Skeletal muscle tissue (tissue), 4 donors: ENCODE results near the gene CSTF3. TPM values are rescaled to one million over a fixed set of nuclear protein-coding genes. Genes with fewer than 3 reads are reported as not detected.
"Not testable (repeated sequence)": the region's sequence is repeated elsewhere in the genome, so short reads cannot be mapped to it uniquely, and the experiment has no call there.

Source experiments
- H3K27ac ChIP-seq: one replicate; pipeline ENCODE4 v1.7.0; 2013; ENCODE audit warnings: mild to moderate bottlenecking, low read depth, low read length, inconsistent platforms
- H3K27me3 ChIP-seq, 3 donors: one replicate each; pipeline ENCODE4 v1.7.0; 2013; ENCODE audit warnings: low read length in 3 of 3; ENCODE audit not compliant: control insufficient read depth in 3 of 3, insufficient read depth in 3 of 3
- H3K36me3 ChIP-seq, 3 donors: one replicate each; pipeline ENCODE4 v1.7.0; 2013; ENCODE audit warnings: low read length in 3 of 3; ENCODE audit not compliant: control insufficient read depth in 3 of 3, insufficient read depth in 3 of 3
- H3K4me1 ChIP-seq, 3 donors: one replicate each; pipeline ENCODE4 v1.7.0; 2013; ENCODE audit warnings: low read length in 3 of 3, mild to moderate bottlenecking in 3 of 3; ENCODE audit not compliant: control insufficient read depth in 3 of 3, insufficient read depth in 3 of 3
- H3K4me3 ChIP-seq, 3 donors: one replicate each; pipeline ENCODE4 v1.7.0; 2013; ENCODE audit warnings: low read length in 3 of 3
- H3K9ac ChIP-seq, 3 donors: one replicate each; pipeline ENCODE4 v1.7.0; 2013; ENCODE audit warnings: low read length in 3 of 3, mild to moderate bottlenecking in 3 of 3, moderate library complexity in 2 of 3, low read depth in 1 of 3
- H3K9me3 ChIP-seq, 3 donors: one replicate each; pipeline ENCODE4 v1.7.0; 2013; ENCODE audit warnings: low read length in 3 of 3; ENCODE audit not compliant: control insufficient read depth in 3 of 3
- total RNA-seq: library from RNA; depleted of rRNA; stranded (reverse); fragments of >200 nt; gene quantifications from one replicate; pipeline ENCODE4 v1.2.3, GENCODE V29; 2014
- donor health status: Osteomylitis.

Gene CSTF3
- total RNA-seq, 1 donor from 2014 or later, result 50.6 TPM

DNA sequence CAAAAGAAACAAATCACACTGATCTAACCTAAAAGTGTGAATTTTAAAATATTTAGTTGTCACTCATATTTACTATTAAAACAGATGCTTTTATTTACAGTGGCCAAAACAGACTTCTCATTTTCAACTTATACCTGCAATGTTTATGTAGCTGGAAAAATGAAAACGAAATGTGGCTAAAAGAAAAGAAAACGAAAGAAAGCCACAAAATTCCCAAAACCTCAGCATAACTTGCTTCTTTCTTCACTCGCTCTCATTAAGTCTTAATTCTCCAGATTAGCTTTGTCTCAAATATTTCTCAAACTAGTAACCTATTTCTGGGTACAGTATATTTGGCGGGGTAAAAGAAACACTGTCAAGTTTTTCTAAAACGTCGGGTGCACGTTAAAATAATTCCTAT is 693 bp downstream of the CSTF3 start:
- Histone ChIP-seq H3K27me3 (no peaks in the 10 kb centered on the region), H3K4me1 (peaks cover 5 to 27% (median 26%) of the 10 kb centered on the region in 3 donors), H3K27ac (peak overlapping the region; percentile 86)

DNA sequence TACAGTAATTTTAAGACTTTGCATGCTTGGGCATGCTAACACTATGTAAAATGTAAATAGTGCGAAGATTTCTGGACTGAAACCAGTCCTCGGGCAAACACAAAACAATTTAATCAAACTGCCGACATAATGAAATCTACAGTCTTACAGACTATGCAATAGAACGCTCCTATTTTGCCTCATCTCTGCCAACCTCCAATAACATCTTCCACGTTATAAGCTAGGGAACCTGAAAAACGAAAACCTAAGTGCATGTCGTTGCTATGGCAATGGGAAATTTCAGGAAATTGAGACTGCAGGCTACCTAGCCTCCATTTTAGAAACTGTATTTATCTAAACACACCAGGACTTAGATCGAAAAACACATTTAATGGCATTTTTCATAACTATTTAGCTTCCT is 1.1 kb downstream of the CSTF3 start:
- H3K27me3 ChIP-seq, result no peaks in the 10 kb centered on the region
- H3K9me3 ChIP-seq, result no peaks in the 10 kb centered on the region
- H3K9ac ChIP-seq, result peak overlapping the region; percentile 87 to 96 (median 88)
- no peak overlapping the region for H3K27ac ChIP-seq
- peaks cover 5 to 27% (median 26%) of the 10 kb centered on the region in 3 donors for H3K4me1 ChIP-seq
- peak overlapping the region; percentile 92 to 94 (median 92) for H3K4me3 ChIP-seq
- no peaks in the 10 kb centered on the region for H3K36me3 ChIP-seq

More for the DNA sequence above, 693 bp downstream of the CSTF3 start:
- H3K9ac ChIP-seq, result peak overlapping the region; percentile 87 to 96 (median 88)
- peak overlapping the region; percentile 92 to 94 (median 92) for H3K4me3 ChIP-seq
- H3K9me3 ChIP-seq, result no peaks in the 10 kb centered on the region
- H3K36me3 ChIP-seq, result no peaks in the 10 kb centered on the region

DNA sequence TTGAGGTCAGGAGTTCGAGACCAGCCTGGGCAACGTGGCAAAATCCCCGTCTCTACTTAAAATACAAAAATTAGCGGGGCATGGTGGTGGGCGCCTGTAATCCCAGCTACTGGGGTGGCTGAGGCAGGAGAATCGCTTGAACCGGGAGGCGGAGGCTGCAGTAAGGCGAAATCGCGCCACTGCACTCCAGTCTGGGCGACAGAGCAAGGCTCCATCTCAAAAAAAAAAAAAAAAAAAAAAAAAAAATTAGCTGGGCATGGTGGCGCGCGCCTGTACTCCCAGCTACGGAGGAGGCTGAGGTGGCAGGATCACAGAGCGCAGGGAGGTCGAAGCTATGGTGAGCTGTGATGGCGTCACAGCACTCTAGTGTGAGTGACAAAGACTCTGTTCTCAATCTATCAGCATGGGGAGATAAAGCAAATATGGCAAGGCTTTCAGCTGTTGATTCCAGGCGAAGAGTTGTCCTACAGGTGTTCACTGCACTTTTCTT is 1.9 kb downstream of the CSTF3 start:
- not testable (repeated sequence) for H3K27ac ChIP-seq, H3K9me3 ChIP-seq, H3K4me3 ChIP-seq, H3K36me3 ChIP-seq, H3K27me3 ChIP-seq, H3K9ac ChIP-seq
- H3K4me1 ChIP-seq, result peaks cover 5 to 27% (median 26%) of the 10 kb centered on the region in 3 donors

DNA sequence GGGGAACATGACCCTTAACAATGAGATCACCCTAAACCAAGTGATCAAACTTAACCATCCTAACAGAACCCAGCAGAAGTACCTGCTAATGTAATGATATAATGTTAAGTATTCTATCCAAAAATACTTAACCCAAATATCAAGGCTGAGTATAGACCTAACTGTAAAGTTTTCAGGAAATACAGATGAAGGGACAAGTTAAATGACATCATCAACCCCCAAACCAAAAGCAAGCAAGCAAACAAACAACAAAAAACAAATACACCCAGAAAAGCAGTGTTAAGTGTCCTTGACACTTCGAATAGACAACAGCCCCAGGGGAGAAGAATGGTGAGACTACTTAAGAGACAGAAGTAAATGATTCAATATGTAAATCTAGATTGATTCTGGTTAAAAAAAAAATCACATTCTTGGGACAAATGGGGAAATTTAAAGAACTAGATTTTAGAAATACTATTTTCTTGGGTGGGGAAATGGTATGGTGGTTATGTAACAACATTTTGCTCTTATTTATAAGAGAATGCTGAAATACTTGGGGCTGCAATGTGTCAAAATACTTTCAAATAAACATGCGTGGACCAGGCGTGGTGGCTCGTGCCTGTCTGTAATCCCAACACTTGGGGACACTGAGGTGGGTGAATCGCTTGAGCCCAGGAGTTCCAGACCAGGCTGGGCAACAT is 2.5 kb downstream of the CSTF3 start:
- Histone ChIP-seq H3K27ac (no peak overlapping the region), H3K4me1 (peaks cover 5 to 27% (median 26%) of the 10 kb centered on the region in 3 donors), H3K4me3 (no peak overlapping the region), H3K9me3 (no peaks in the 10 kb centered on the region), H3K9ac (no peak overlapping the region), H3K36me3 (no peaks in the 10 kb centered on the region), H3K27me3 (no peaks in the 10 kb centered on the region)

DNA sequence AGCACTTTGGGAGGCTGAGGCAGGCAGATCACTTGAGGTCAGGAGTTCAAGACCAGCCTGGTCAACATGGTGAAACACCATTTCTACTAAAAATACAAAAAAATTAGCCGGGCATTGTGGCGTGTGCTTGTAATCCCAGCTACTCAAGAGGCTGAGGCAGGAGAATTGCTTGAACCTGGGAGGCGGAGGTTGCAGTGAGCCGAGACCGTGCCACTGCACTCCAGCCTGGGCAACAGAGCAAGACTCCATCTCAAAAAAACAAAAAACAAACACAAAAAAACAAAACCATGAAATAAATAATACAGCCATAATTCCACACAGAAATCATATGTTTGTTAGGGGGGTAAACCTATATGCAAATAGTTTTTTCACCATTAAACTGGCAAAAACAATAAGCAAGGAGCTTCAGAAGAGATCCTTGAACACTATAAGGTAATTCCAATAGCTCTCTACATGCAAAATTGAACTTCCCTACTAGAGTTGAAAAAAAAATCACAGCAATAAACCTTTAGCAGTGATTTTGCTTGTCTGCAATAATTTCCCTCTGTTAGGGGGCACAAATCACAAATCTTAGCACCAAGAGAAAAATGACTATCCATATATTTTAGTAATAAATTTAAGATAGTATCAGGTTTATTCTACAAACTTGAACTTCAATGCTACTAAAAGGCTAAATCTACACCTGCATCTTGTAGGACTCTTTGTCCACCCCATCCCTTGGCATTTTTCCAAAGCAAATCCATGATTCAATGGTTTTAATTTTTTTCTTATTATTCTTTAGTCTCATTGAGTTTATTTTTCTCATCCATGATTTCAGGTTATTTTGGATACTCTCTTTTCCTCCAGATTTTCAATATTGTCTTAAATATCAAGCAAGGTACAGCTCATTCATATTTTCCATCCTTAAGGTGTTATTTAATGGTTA is 3.9 kb downstream of the CSTF3 start:
- Histone ChIP-seq H3K9me3 (no peaks in the 10 kb centered on the region), H3K27me3 (no peaks in the 10 kb centered on the region), H3K36me3 (no peaks in the 10 kb centered on the region), H3K4me3 (no peak overlapping the region), H3K9ac (no peak overlapping the region), H3K4me1 (peaks cover 5 to 25% (median 22%) of the 10 kb centered on the region in 3 donors), H3K27ac (no peak overlapping the region)

DNA sequence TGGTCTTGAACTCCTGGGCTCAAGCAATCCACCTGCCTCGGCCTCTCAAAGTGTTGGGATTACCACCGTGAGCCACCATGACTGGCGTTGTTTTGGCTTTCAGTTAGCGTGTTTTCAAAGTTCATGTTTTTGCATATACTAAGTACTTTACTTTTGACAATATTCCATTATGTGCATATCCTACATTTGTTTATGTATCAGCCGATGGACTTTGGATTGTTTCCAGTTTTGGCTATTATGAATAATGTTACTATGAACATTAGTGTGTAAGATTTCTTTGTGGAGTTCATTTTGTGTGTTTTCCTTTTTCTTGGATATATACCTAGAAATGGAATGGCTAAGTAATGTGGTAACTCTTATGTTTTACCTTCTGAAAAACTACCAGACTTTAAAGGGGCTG is 9.9 kb downstream of the CSTF3 start:
- Histone ChIP-seq H3K9me3 (no peaks in the 10 kb centered on the region), H3K4me1 (peaks cover 0 to 6% (median 4%) of the 10 kb centered on the region in 3 donors), H3K36me3 (no peaks in the 10 kb centered on the region), H3K27me3 (no peaks in the 10 kb centered on the region), H3K27ac (no peak overlapping the region), H3K9ac (no peak overlapping the region), H3K4me3 (no peak overlapping the region)

DNA sequence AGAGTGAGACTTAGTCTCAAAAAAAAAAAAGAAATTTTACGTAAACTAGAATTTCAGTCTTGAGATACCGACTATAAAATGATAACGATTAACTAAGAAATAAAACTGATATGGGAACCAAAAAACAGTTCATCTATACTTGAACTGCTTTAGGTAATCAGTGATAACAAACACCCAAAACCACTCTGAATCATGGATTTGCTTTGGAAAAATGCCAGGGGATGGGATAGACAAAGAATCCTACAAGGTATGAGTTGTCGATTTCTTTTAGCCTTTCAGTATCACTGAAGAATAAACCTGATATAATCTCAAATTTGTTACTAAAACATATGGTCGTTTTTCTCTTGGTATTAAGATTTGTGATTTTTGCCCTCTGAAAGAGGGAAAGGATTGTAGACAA is 13.7 kb downstream of the CSTF3 start:
- H3K27ac ChIP-seq, result no peak overlapping the region
- H3K27me3 ChIP-seq, result no peaks in the 10 kb centered on the region
- no peaks in the 10 kb centered on the region for H3K4me1 ChIP-seq
- no peak overlapping the region for H3K9ac ChIP-seq
- no peaks in the 10 kb centered on the region for H3K36me3 ChIP-seq
- no peaks in the 10 kb centered on the region for H3K9me3 ChIP-seq
- H3K4me3 ChIP-seq, result no peak overlapping the region

DNA sequence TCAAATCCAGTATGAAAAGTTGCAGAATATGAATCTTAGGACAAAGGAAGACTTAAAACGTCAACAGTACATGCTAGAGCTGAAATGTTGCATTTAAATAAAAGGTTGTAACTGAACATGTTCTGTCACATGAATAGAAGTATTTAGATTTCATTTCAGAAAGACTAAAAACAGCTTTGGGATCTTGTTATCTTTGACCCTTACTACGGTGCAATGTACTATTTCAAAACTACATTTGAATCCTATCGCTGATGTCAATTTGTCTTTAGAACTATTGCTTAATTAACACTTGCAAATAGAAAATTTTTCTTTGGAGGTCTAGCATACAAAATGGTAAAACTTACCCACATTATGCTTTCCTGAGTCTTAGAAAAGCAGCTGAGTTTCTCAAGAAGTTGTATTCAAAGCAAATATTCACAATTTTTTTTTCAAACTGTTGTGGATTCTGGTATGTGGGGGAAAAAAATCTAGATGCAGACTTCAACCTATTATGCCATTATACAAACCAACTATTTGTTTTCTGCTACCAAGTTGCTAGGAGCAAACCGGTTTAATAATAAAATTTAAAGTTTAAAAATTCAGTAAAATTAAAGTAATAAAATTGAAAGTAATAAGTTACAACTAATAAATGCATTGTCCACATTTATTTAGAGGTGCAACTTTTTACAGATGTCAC is 25.4 kb downstream of the CSTF3 start:
- Histone ChIP-seq H3K27me3 (no peaks in the 10 kb centered on the region), H3K4me1 (peaks cover 0 to 5% (median 0%) of the 10 kb centered on the region in 3 donors), H3K9ac (no peak overlapping the region), H3K9me3 (no peaks in the 10 kb centered on the region), H3K27ac (no peak overlapping the region), H3K4me3 (no peak overlapping the region), H3K36me3 (peaks cover 0 to 5% (median 5%) of the 10 kb centered on the region in 3 donors)

DNA sequence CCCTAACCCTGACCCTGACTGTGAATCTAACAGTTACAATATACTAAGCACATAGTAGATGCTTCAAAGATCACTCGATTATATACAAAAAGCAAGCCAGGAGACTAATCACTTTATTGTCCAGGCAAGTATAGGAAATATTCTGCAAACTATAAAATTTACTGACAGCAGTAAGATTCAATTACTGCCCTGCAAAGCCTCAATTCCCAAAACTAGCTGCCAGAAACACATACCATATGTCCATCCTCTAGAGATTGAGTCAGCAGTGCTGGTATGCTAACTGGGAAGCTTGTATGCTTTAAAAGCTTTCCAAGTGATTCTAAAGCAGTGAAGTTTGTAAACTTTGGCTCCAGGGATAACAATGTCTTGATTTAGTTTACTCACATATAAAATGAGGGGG is 26.1 kb downstream of the CSTF3 start:
- Histone ChIP-seq H3K4me1 (peaks cover 0 to 5% (median 0%) of the 10 kb centered on the region in 3 donors), H3K4me3 (no peak overlapping the region), H3K27ac (no peak overlapping the region), H3K9me3 (no peaks in the 10 kb centered on the region), H3K27me3 (no peaks in the 10 kb centered on the region), H3K9ac (no peak overlapping the region), H3K36me3 (peaks cover 0 to 3% (median 2%) of the 10 kb centered on the region in 3 donors)
